ENCODE data around the gene CDH22.

GRCh38 chr20:46156065-46156464, 152.2 kb downstream of the CDH22 start:
- TF ChIP-seq ZNF274 (IDR thresholded peaks at IDR 0.05; ENCODE audit: insufficient read depth, insufficient read length) (no peak), CHD2 (IDR thresholded peaks at IDR 0.05; ENCODE audit: borderline replicate concordance, low read depth, low read length) (no peak), CTCF (IDR thresholded peaks at IDR 0.05 in 2 of 3, conservative IDR thresholded peaks at IDR 0.05 in 1 of 3; ENCODE audit: control insufficient read depth in 2 of 3, extremely low read depth in 1 of 3, insufficient read depth in 1 of 3, low read depth in 3 of 3, low read length in 3 of 3) (no peak), POLR2AphosphoS5 (IDR thresholded peaks at IDR 0.05; ENCODE audit: low read length) (no peak), POLR2A (IDR thresholded peaks at IDR 0.05; ENCODE audit: low read depth, low read length) (no peak), REST (IDR thresholded peaks at IDR 0.05; ENCODE audit: low read depth, low read length) (no peak), ATF2 (IDR thresholded peaks at IDR 0.05; ENCODE audit: low read length) (no peak), CEBPZ (IDR thresholded peaks at IDR 0.05; ENCODE audit: low read depth, low read length) (no peak), SRF (IDR thresholded peaks at IDR 0.05; ENCODE audit: low read depth in 2 of 2, low read length in 2 of 2) (no peak), KAT2A (conservative IDR thresholded peaks at IDR 0.05; ENCODE audit: control insufficient read depth, low read depth, low read length) (no peak)

Measured in GM12878 (cell line).